Left ventricle myocardium inferior (tissue), 1 donor: ENCODE measurements around the gene GRM7. TPM values are rescaled to one million over a fixed set of nuclear protein-coding genes. Genes with fewer than 3 reads are reported as not detected.
"Not testable (repeated sequence)": the region's sequence is repeated elsewhere in the genome, so short reads cannot be mapped to it uniquely, and the experiment has no call there.

Experiments
- DNase-seq: peaks from one replicate; pipeline ENCODE4 v3.0.0-alpha.2; 2020
- H3K27ac ChIP-seq: fragments of 200-600 bp; replicated peaks from 2 replicates; pipeline ENCODE4 v1.8.0; 2021
- H3K27me3 ChIP-seq: fragments of 200-600 bp; 2 replicates; pipeline ENCODE4 v1.8.0; 2021; ENCODE audit warnings: low read depth
- H3K36me3 ChIP-seq: fragments of 200-600 bp; 2 replicates; pipeline ENCODE4 v1.8.0; 2021
- H3K4me1 ChIP-seq: fragments of 200-600 bp; 2 replicates; pipeline ENCODE4 v1.8.0; 2021
- H3K4me3 ChIP-seq: fragments of 200-600 bp; 2 replicates; pipeline ENCODE4 v1.8.0; 2021; ENCODE audit warnings: mild to moderate bottlenecking, moderate library complexity
- H3K9me3 ChIP-seq: fragments of 200-600 bp; replicated peaks from 2 replicates; pipeline ENCODE4 v1.8.0; 2021
- CTCF ChIP-seq: fragments of 200-600 bp; IDR thresholded peaks from 2 replicates; pipeline ENCODE4 v1.8.0; 2021; ENCODE audit warnings: antibody characterized with exemption, mild to moderate bottlenecking, borderline replicate concordance
- intact Hi-C: fragments of 100-400 bp; cut with micrococcal nuclease; formaldehyde crosslinking; loops from one replicate; pipeline ENCODE4 v1.11.0; 2022
- total RNA-seq: library from RNA; stranded (reverse); fragmentation: NEBNext Ultra II Directional; extraction: Animal tissue kit (Norgen Biotek cat#: 25700); gene quantifications from one replicate; pipeline ENCODE4 v1.2.1, GENCODE V29; 2021
- donor health status: DM: no; HTN: yes; CAD: no; lungs with severe emphysema.

GRM7 gene
- total RNA-seq, 1 donor from 2014 or later = not detected

GRCh38 chr3:6921876-6922275, 61.0 kb downstream of the GRM7 start:
- no peaks in the 10 kb centered on the region for H3K27me3 ChIP-seq
- no peak for TF ChIP-seq CTCF
- no peaks in the 10 kb centered on the region for H3K36me3 ChIP-seq
- H3K9me3 ChIP-seq = no peaks in the 10 kb centered on the region
- DNase-seq = no peak
- no peaks in the 10 kb centered on the region for H3K4me1 ChIP-seq
- H3K4me3 ChIP-seq = no peak overlapping the region
- no peak overlapping the region for H3K27ac ChIP-seq
- intact Hi-C loops = no loop called here

- no peak overlapping the region for H3K27ac ChIP-seq
- intact Hi-C loops = no loop called here
- H3K36me3 ChIP-seq = no peaks in the 10 kb centered on the region
- H3K27me3 ChIP-seq = no peaks in the 10 kb centered on the region
- no peak overlapping the region for H3K4me3 ChIP-seq
- no peak for TF ChIP-seq CTCF
- H3K4me1 ChIP-seq = no peaks in the 10 kb centered on the region
- H3K9me3 ChIP-seq = no peaks in the 10 kb centered on the region
- DNase-seq = no peak
Measured at GRCh38 chr3:6928064-6928463, 67.1 kb downstream of the GRM7 start.

- no peaks in the 10 kb centered on the region for H3K27me3 ChIP-seq
- H3K36me3 ChIP-seq = no peaks in the 10 kb centered on the region
- H3K4me1 ChIP-seq = no peaks in the 10 kb centered on the region
- no peak for TF ChIP-seq CTCF
- intact Hi-C loops = no loop called here
- DNase-seq = no peak
- no peak overlapping the region for H3K4me3 ChIP-seq
- H3K27ac ChIP-seq = no peak overlapping the region
- H3K9me3 ChIP-seq = peaks cover 2% of the 10 kb centered on the region
Measured at GRCh38 chr3:6929918-6930317, 69.0 kb downstream of the GRM7 start.

GRCh38 chr3:6935418-6935817, 74.5 kb downstream of the GRM7 start:
- H3K27me3 ChIP-seq, H3K27ac ChIP-seq, H3K4me3 ChIP-seq, DNase-seq, H3K4me1 ChIP-seq, H3K36me3 ChIP-seq, intact Hi-C loops: not testable (repeated sequence)
- peaks cover 12% of the 10 kb centered on the region for H3K9me3 ChIP-seq

GRCh38 chr3:6935970-6936369, 75.1 kb downstream of the GRM7 start:
- Histone ChIP-seq H3K36me3 (no peaks in the 10 kb centered on the region), H3K4me1 (no peaks in the 10 kb centered on the region), H3K9me3 (peaks cover 12% of the 10 kb centered on the region), H3K27ac (no peak overlapping the region), H3K4me3 (no peak overlapping the region), H3K27me3 (no peaks in the 10 kb centered on the region)
- no peak for TF ChIP-seq CTCF
- DNase-seq = no peak
- intact Hi-C loops = no loop called here

GRCh38 chr3:6962801-6963200, 101.9 kb downstream of the GRM7 start:
- TF ChIP-seq CTCF = no peak
- H3K27ac ChIP-seq = no peak overlapping the region
- no peaks in the 10 kb centered on the region for H3K9me3 ChIP-seq
- no peaks in the 10 kb centered on the region for H3K36me3 ChIP-seq
- H3K4me3 ChIP-seq = no peak overlapping the region
- no peak for DNase-seq
- peaks cover 7% of the 10 kb centered on the region for H3K27me3 ChIP-seq
- H3K4me1 ChIP-seq = no peaks in the 10 kb centered on the region
- intact Hi-C loops = no loop called here
